Neural cell (in vitro differentiated cells): Measurements from ENCODE around the gene EVC.

ENCODE experiments used
- EP300 ChIP-seq: fragments of 450-650 bp; conservative IDR thresholded peaks from 2 replicates; pipeline ENCODE4 v1.6.1; 2014; ENCODE audit warnings: antibody characterized with exemption, mild to moderate bottlenecking, moderate library complexity; ENCODE audit not compliant: poor library complexity, severe bottlenecking
- EZH2 ChIP-seq: fragments of 200-600, 300-800 bp; shearing (Covaris generic), sonication (generic); IDR thresholded peaks from 2 replicates; pipeline ENCODE4 v1.6.1; 2014; ENCODE audit warnings: antibody characterized with exemption, low read length, borderline replicate concordance, mild to moderate bottlenecking; ENCODE audit not compliant: insufficient read depth, poor library complexity, severe bottlenecking
- POLR2AphosphoS5 ChIP-seq: IDR thresholded peaks from 2 replicates; pipeline ENCODE4 v1.6.1; 2012
- RAD21 ChIP-seq: fragments of 450-650 bp; conservative IDR thresholded peaks from 2 replicates; pipeline ENCODE4 v1.6.1; 2014; ENCODE audit warnings: antibody characterized with exemption, mild to moderate bottlenecking, moderate library complexity
- SMC3 ChIP-seq: fragments of 450-650 bp; conservative IDR thresholded peaks from 2 replicates; pipeline ENCODE4 v1.6.1; 2014; ENCODE audit warnings: antibody characterized with exemption, mild to moderate bottlenecking, moderate library complexity; ENCODE audit not compliant: poor library complexity
- TAF1 ChIP-seq: IDR thresholded peaks from 2 replicates; pipeline ENCODE4 v1.6.1; 2012; ENCODE audit warnings: low read depth
- TF ChIP-seq, protein P1 (sequence below): fragments of 450-650 bp; IDR thresholded peaks from 2 replicates; pipeline ENCODE4 v1.5.1; 2014; ENCODE audit warnings: antibody characterized with exemption, mild to moderate bottlenecking, moderate library complexity; ENCODE audit not compliant: poor library complexity, severe bottlenecking
- TF ChIP-seq, protein P2 (sequence below): IDR thresholded peaks from 2 replicates; pipeline ENCODE4 v1.6.1; 2012; ENCODE audit warnings: borderline replicate concordance

DNA sequence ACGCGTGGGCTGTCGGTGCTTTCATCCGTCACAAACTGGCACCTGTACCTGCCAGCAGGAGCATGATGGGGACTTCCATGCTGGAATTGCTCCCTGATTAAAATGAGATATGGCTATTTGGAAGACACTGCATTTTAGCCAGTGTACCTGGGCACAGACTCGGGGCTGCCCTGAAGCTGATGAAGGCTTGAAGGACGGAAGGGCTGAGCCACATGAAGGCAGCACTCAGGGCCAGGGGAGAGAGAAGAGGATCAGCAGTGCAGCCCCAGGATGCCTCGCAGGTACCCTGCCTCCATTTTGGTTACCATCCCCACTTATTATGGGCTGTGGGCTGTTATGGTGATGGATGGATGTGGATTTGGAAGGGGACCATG is 102.9 kb downstream of the EVC start:
- TF ChIP-seq EP300, result no peak
- TF ChIP-seq, protein P1, sequence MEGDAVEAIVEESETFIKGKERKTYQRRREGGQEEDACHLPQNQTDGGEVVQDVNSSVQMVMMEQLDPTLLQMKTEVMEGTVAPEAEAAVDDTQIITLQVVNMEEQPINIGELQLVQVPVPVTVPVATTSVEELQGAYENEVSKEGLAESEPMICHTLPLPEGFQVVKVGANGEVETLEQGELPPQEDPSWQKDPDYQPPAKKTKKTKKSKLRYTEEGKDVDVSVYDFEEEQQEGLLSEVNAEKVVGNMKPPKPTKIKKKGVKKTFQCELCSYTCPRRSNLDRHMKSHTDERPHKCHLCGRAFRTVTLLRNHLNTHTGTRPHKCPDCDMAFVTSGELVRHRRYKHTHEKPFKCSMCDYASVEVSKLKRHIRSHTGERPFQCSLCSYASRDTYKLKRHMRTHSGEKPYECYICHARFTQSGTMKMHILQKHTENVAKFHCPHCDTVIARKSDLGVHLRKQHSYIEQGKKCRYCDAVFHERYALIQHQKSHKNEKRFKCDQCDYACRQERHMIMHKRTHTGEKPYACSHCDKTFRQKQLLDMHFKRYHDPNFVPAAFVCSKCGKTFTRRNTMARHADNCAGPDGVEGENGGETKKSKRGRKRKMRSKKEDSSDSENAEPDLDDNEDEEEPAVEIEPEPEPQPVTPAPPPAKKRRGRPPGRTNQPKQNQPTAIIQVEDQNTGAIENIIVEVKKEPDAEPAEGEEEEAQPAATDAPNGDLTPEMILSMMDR, result no peak
- TF ChIP-seq RAD21, result no peak
- TF ChIP-seq EZH2, result no peak
- TF ChIP-seq, protein P2, sequence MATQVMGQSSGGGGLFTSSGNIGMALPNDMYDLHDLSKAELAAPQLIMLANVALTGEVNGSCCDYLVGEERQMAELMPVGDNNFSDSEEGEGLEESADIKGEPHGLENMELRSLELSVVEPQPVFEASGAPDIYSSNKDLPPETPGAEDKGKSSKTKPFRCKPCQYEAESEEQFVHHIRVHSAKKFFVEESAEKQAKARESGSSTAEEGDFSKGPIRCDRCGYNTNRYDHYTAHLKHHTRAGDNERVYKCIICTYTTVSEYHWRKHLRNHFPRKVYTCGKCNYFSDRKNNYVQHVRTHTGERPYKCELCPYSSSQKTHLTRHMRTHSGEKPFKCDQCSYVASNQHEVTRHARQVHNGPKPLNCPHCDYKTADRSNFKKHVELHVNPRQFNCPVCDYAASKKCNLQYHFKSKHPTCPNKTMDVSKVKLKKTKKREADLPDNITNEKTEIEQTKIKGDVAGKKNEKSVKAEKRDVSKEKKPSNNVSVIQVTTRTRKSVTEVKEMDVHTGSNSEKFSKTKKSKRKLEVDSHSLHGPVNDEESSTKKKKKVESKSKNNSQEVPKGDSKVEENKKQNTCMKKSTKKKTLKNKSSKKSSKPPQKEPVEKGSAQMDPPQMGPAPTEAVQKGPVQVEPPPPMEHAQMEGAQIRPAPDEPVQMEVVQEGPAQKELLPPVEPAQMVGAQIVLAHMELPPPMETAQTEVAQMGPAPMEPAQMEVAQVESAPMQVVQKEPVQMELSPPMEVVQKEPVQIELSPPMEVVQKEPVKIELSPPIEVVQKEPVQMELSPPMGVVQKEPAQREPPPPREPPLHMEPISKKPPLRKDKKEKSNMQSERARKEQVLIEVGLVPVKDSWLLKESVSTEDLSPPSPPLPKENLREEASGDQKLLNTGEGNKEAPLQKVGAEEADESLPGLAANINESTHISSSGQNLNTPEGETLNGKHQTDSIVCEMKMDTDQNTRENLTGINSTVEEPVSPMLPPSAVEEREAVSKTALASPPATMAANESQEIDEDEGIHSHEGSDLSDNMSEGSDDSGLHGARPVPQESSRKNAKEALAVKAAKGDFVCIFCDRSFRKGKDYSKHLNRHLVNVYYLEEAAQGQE, result no peak
- no peak for TF ChIP-seq POLR2AphosphoS5
- no peak for TF ChIP-seq SMC3
- TF ChIP-seq TAF1, result no peak
